HL-60/S4 (cell line): ENCODE results near the gene GLYATL3.

Experiments used
- in situ Hi-C: fragments of 300-500 bp; cut with MboI; formaldehyde crosslinking; loops from 2 replicates; pipeline ENCODE4 v1.14.3; 2022; ENCODE audit warnings: low sequenced_read_pairs

Gene GLYATL3

DNA sequence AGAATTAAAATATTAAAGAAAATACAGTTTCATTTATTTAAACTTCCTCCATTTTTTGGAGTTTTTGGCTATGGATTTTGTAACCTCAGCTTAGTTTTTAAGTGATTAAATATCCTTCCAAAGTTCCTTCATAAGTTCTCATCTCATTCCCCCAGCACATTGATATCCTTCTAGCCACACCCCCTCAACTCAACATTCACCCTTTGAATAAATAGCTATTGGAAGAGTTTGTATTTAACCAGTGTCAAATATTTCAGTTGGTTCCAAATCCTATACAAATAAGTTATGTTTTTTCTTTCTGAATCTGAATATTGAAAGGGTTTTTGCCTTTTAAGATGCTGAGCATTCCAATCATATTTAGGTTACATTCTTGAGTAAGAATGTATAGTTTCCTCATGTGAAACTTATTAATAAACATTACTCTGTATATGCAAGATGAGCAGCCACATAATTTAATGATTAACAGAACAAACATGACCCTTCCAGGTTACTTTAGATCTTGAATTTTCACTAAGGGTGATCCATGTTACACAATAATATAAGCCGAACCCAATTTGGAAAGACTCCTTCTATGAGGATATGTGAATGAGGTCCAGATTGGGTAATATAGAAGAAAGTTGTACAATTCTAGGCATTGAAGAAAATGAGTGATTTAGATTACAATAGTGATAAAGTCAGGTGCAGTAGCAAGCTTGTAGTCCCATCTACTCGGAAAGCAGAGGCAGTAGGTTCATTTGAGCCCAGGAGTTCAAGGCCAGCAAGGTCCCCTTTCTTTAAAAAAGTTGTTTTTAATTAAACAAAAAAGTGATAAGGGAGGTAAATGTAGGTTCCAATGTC, 13.6 kb downstream of the GLYATL3 start:
- in situ Hi-C loops: no loop called here

GRCh38 chr6:49514571-49515484, 15.1 kb downstream of the GLYATL3 start:
- in situ Hi-C loops: no loop called here

DNA sequence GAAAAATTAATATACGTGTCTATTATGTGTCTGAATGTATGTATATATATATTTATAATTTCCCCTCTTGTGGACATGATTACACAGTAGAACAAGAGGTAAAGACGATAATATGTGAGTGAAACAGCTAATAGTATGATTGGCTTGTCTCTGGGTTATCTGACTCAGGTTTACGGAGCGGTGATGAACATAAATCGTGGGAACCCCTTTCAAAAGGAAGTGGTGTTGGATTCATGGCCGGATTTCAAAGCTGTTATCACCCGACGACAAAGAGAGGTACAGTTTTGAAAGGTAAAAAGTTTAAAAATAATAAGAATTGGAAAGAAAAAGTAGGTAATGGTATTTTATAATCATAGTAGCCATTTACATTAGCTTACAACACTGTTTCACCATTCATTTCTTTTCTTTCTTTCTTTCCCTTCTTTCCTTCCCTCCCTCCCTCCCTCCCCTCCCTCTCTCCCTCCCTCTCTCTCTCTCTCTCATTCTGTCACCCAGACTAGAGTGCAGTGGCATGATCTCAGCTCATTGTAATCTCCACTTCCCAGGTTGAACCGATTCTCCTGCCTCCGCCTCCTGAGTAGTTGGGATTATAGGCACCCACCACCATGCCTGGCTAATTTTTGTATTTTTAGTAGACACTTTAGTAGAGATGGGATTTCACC, 15.9 kb downstream of the GLYATL3 start:
- in situ Hi-C loops: no loop called here

- in situ Hi-C loops: no loop called here
Measured at GRCh38 chr6:49516147-49516505, 16.4 kb downstream of the GLYATL3 start.

GRCh38 chr6:49517919-49518318, 18.2 kb downstream of the GLYATL3 start:
- in situ Hi-C loops: no loop called here

- in situ Hi-C loops: no loop called here
Measured at GRCh38 chr6:49519660-49520059, 19.9 kb downstream of the GLYATL3 start.

DNA sequence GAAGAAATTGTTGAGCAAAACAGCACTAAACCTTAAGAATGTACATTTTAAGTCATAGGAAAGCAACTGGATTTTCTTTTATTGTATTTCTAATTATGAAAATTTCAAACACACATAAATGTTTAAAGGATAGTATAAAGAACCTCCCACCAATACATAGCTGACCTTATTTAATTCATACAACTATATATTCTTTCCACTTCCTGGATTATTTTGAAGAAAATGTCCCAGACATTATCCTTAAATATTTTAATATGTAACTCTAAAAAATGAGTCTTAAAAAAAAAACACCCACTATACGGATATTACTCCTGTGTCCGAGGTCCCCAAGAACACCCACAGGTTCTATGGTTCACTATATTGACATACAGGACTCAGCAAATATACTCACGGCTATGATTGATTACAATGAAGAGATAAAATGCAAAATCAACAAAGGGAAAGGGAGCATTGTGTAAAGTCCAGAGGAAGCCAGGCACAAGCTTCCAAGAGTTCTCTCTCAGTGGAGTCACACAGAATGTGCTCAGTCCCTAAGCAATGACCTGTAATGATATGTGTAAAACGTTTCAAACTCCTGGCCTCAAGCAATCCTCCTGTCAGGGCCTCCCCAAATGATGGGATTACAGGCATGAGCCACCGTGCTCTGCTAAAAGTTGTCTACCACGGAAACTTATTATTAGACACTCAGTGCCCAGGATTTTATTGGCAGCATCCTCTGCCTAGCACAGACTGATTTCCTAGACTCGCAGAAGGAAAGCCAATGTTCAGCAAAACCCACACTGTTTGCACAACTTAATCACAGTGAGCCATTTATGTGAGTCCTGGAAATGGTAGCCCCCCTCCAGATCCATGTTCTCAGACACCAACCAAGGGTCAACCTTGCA, 23.2 kb downstream of the GLYATL3 start:
- in situ Hi-C loops: no loop called here

GRCh38 chr6:49523901-49524300, 24.2 kb downstream of the GLYATL3 start:
- in situ Hi-C loops: no loop called here

DNA sequence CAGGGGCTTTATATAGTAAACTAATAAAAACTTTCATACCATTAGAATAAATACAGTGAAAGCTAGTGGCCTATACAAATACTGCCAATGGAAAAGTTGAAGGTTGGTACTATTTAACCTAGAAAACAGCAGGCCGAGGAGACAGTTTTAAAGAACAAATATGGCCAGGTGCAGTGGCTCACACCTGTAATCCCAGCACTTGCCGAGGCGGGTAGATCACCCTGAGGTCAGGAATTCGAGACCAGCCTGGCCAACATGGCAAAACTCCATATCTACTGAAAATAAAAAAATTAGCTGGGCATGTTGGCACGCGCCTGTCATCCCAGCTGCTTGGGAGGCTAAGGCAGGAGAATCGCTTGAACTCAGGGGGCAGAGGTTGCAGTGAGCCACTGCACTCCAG, 24.8 kb downstream of the GLYATL3 start:
- in situ Hi-C loops: no loop called here

GRCh38 chr6:49526598-49526997, 26.9 kb downstream of the GLYATL3 start:
- in situ Hi-C loops: no loop called here

GRCh38 chr6:49527320-49527719, 27.6 kb downstream of the GLYATL3 start:
- in situ Hi-C loops: no loop called here

DNA sequence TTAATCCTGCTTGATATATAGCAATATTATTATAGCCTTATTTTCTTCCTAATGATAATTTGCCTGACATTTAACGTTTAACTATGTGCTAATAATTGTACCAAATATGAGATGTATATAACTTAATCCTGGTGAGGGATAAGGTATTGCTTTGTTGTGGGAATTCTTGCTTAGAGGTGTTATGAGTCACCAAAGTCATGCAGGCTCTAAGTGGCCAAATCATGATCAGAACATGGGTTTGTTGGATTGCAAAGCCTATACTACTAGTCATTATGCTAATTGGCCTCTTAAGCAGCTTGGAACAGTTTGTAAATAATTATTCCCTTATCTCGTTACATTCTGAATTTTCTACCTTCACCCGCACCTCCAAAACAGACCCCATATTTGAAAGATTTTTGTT, 28.8 kb downstream of the GLYATL3 start:
- in situ Hi-C loops: no loop called here

- in situ Hi-C loops: no loop called here
Measured at GRCh38 chr6:49530141-49530776, 30.5 kb downstream of the GLYATL3 start.

DNA sequence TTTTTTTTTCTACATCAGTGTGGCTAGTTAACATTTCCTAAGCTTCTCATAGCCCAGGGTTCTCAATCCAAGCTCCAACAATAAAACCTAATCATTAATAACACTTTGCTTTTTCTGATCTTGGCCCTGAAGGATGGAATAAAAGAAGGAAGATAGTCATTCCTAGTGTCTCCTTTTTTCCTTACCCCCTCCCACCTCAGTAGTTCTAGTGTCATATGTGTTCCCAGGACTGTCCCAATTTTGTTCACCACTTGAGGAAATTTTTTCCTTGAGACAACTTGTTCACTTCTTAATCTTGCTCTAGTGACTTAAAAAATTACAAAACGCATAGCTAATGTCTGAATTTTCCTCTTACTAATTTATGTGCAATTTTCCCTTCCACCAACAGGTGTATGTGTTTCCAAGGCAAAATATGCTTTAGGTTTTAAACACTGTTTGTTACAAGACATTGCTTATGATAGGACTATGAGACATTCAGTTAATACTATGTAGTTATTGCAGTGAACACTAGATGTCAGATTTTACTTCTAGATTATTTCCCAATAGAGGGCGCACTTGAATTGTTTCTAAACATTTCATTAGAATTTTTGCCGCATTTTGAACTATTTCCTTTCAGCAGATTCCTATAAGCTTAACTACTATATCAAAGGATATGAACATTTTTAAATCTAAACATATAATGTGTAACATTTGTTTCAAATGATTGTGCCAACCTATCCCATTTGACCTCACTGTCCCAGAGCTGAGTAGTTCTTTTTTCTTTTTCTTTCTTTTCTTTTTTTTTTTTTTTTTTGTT, 32.2 kb downstream of the GLYATL3 start:
- in situ Hi-C loops: no loop called here

DNA sequence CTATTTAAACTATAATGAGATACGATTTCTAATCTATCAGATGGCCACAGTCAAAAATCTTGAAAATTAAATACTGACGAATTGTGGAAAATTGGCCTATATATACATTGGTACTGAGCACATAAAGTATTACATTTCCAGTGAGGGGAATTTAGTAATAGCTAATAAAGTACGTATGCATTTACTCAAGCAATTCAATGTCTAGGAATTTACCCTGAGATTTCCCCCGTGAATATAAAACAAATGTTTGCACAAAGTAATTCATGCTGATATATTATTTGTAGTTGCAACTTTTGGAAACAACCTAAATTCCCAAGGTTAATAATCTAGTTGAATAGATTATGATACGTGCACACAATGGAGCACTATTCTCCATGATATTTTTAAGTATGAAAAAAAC, 36.1 kb downstream of the GLYATL3 start:
- in situ Hi-C loops: no loop called here

DNA sequence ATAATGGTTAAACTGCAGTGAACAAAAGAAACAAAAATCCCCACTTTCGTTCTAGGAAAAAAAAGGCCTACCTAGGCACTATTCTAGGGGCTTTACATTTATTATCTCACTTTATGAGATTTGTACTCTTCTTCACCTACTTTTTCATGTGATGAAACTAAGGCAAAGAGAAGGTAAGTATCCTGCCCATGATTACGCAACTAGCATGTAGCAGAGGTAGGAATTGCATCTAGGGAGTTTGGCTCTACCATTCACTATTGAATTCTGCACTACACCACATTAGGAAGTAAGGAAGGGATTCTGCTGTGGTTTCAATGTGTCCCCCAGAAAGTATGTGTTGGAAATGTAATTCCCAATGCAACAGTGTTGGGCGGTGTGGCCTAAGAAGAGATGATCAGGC, 39.4 kb downstream of the GLYATL3 start:
- in situ Hi-C loops: no loop called here

GRCh38 chr6:49540614-49541013, 40.9 kb downstream of the GLYATL3 start:
- in situ Hi-C loops: no loop called here

DNA sequence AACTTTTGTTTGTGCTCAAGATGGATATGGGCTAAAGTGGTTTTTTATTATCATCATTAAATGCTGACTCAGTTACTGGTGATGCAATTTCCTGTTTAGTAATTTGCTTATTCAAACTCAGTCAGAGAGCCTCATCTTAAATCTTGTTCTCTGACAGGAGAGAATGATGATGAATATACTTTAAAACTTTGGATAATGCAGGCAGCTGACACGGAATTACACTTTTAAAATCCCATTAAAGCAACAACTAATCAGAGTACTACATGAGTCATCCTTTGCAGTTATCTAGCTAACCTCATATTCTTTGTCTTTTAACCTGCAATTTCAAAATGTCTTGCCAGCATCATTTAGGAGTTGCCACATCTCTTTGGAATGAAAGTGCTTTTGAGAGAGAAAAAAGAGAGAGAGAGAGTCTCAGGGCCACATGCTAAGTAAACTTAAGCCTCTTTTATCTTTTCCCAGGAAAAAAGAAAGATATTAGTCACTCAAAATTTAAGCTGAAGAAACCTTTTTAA, 41.5 kb downstream of the GLYATL3 start:
- in situ Hi-C loops: no loop called here

DNA sequence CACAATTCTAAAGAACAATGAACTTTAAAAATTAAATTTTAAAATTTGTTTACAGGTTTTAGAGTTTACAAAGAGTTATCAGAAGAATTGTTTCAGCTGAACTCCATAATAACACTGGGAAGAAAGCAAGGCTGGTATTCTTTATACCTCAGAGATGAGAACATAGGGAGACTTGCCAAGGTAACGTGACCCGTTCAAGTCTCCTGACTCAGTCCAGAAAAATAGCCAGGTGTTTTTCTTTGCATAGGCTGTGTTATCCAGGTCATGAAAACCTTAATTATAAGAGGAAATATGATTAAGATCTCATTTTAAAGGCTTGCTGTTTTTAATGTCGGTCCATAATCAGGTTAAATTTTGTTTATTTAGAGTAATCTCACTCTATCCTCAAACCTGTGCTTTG, 42.2 kb downstream of the GLYATL3 start:
- in situ Hi-C loops: no loop called here
